ENCODE measurements around the gene SLC7A7. TPM values are rescaled to one million over a fixed set of nuclear protein-coding genes. Genes with fewer than 3 reads are reported as not detected.

The SLC7A7 gene
- total and polyA plus RNA-seq, 2 of the 13 experiments (the other 11 are each of a cell fraction or from before 2014, with no cell fraction given), result 0.13 to 0.63 TPM

GRCh38 chr14:22829661-22830442, 14.6 kb upstream of the SLC7A7 start, which contains the start of gene MRPL52 (continued):
- TF ChIP-seq HMGXB3 (CRISPR knock-in tag; IDR thresholded peaks at IDR 0.05; ENCODE audit: borderline replicate concordance), result 0 out of 2 replicates have a peak, but pooled peaks have one; percentile 36
- TF ChIP-seq CBX5 (CRISPR knock-in tag; IDR thresholded peaks at IDR 0.05; ENCODE audit: borderline replicate concordance), result peak; percentile 73
- TF ChIP-seq PHB2 (IDR thresholded peaks at IDR 0.05; ENCODE audit: partially characterized antibody), result no peak
- peak; percentile 53; the same call in 1 of the 2 replicates for TF ChIP-seq NR2F2 (IDR thresholded peaks at IDR 0.05; ENCODE audit: borderline replicate concordance, low read depth)
- peak; percentile 72 for TF ChIP-seq ZNF790 (CRISPR knock-in tag; IDR thresholded peaks at IDR 0.05; ENCODE audit: borderline replicate concordance)
- peak in 1 of 2 experiments; percentile 1; a peak in 2 of 4 replicates for TF ChIP-seq MAFK (conservative IDR thresholded peaks at IDR 0.05 in 1 of 2, IDR thresholded peaks at IDR 0.05 in 1 of 2; ENCODE audit: low read length in 2 of 2)
- peak; percentile 96 for TF ChIP-seq KDM5B (CRISPR knock-in tag; IDR thresholded peaks at IDR 0.05; ENCODE audit: borderline replicate concordance)
- TF ChIP-seq ZFP1 (CRISPR knock-in tag; IDR thresholded peaks at IDR 0.05), result peak; percentile 60; the same call in 1 of the 2 replicates
- TF ChIP-seq EED (CRISPR knock-in tag; IDR thresholded peaks at IDR 0.05), result peak; percentile 87
- peak; percentile 82; the same call in 1 of the 2 replicates for TF ChIP-seq ZNF891 (CRISPR knock-in tag; IDR thresholded peaks at IDR 0.05)
- TF ChIP-seq GPBP1L1 (CRISPR knock-in tag; IDR thresholded peaks at IDR 0.05), result no peak
- TF ChIP-seq TEAD3 (CRISPR knock-in tag; optimal IDR thresholded peaks at IDR 0.05; ENCODE audit: borderline replicate concordance), result no peak
- TF ChIP-seq BATF2 (CRISPR knock-in tag; IDR thresholded peaks at IDR 0.05), result 0 out of 2 replicates have a peak, but pooled peaks have one; percentile 7
- peak; percentile 51; the same call in 1 of the 2 replicates for TF ChIP-seq ARID2 (CRISPR knock-in tag; IDR thresholded peaks at IDR 0.05; ENCODE audit: borderline replicate concordance)
- peak; percentile 90 for TF ChIP-seq SMAD3 (CRISPR knock-in tag; IDR thresholded peaks at IDR 0.05)
- TF ChIP-seq ZMYM3 (CRISPR knock-in tag; IDR thresholded peaks at IDR 0.05), result no peak; the same call in 1 of the 2 replicates
- no peak; the same call in 1 of the 2 replicates for TF ChIP-seq TOPORS (CRISPR knock-in tag; IDR thresholded peaks at IDR 0.05)
- peak; percentile 80; the same call in 1 of the 2 replicates for TF ChIP-seq ZNF607 (CRISPR knock-in tag; IDR thresholded peaks at IDR 0.05; ENCODE audit: borderline replicate concordance)
- no peak for TF ChIP-seq ZNF496 (CRISPR knock-in tag; IDR thresholded peaks at IDR 0.05; ENCODE audit: insufficient replicate concordance)
- no peak for TF ChIP-seq PRMT3 (CRISPR knock-in tag; IDR thresholded peaks at IDR 0.05; ENCODE audit: borderline replicate concordance, low read depth)
- TF ChIP-seq BRCA1 (CRISPR knock-in tag; IDR thresholded peaks at IDR 0.05), result no peak
- TF ChIP-seq ZSCAN20 (CRISPR knock-in tag; IDR thresholded peaks at IDR 0.05; ENCODE audit: borderline replicate concordance), result peak; percentile 79; the same call in 1 of the 2 replicates
- no peak for TF ChIP-seq SCMH1 (CRISPR knock-in tag; IDR thresholded peaks at IDR 0.05; ENCODE audit: borderline replicate concordance)
- TF ChIP-seq ZBTB21 (CRISPR knock-in tag; IDR thresholded peaks at IDR 0.05), result no peak

All from HepG2 (cell line).